Testis (tissue), 2 donors: ENCODE measurements around the gene IQGAP3.

Experiments
- CTCF ChIP-seq, 3 experiments: fragments of 450-650 bp in 2 of 3; fragments of 200-600 bp in 1 of 3; sonication (generic) in 1 of 3; IDR thresholded peaks; one replicate each; pipeline ENCODE4 v1.5.1; 2016 to 2019; ENCODE audit warnings: antibody characterized with exemption in 3 of 3, mild to moderate bottlenecking in 2 of 3, moderate library complexity in 1 of 3
- POLR2A ChIP-seq: fragments of 450-650 bp; IDR thresholded peaks from one replicate; pipeline ENCODE4 v1.6.1; 2017; ENCODE audit warnings: antibody characterized with exemption, mild to moderate bottlenecking, moderate library complexity

DNA sequence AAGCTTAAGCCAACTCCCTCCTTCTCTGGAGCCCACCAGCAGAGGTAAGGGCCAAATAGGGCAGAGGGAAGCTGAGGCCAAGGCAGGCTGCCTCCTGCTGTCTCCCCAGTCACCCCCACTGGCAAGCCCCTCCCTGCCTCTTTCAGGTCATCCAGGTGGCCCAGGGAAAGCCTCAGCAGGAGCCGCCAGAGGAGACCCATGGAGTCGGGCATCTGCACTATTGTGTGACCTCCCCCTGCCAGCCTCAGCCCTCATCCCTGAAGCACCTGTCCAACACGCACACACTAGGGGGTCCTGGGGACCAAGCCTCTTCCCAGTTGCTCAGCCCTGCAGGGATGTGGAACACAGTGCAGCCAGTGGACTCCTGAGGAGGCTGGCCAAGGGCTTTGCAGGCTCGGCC lies 14.0 kb upstream of the IQGAP3 start:
- no peak for TF ChIP-seq CTCF (IDR thresholded peaks at IDR 0.05)
- no peak for TF ChIP-seq POLR2A
